WTC11 (cell line): ENCODE data around the gene TMEM223. TPM values are rescaled to one million over a fixed set of nuclear protein-coding genes. Genes with fewer than 3 reads are reported as not detected.

Source experiments
- ATAC-seq: fragments of 200-7000 bp; cut with Tn5 transposase; 2 replicates; pipeline ENCODE4 v1.10.0; 2021; ENCODE audit warnings: mild to moderate bottlenecking, moderate library complexity
- CTCF ChIA-PET: fragments of 300-600 bp; sonication (Branson Sonifier 250); formaldehyde crosslinking; loops from one replicate; lab custom pipeline; 2021; ENCODE audit warnings: antibody characterized with exemption; lab: Charles Lee
- POLR2A ChIA-PET: fragments of 350-600 bp; sonication (Branson Sonifier 250); formaldehyde crosslinking; loops from one replicate; lab custom pipeline; 2021; ENCODE audit warnings: antibody characterized with exemption; lab: Charles Lee
- DNase-seq: peaks from one replicate; pipeline ENCODE4 v3.0.0; 2021; ENCODE audit warnings: low spot score
- H3K27ac Mint-ChIP-seq: 2 replicates; pipeline ENCODE4 v1.8.0; 2021; ENCODE audit warnings: mixed read lengths
- H3K27me3 Mint-ChIP-seq: 2 replicates; pipeline ENCODE4 v1.8.0; 2021; ENCODE audit warnings: low read depth, mild to moderate bottlenecking, moderate library complexity, mixed read lengths
- H3K36me3 Mint-ChIP-seq: 2 replicates; pipeline ENCODE4 v1.8.0; 2021; ENCODE audit warnings: mixed read lengths
- H3K4me1 Mint-ChIP-seq: 2 replicates; pipeline ENCODE4 v1.8.0; 2022; ENCODE audit warnings: mixed read lengths
- H3K4me3 Mint-ChIP-seq: 2 replicates; pipeline ENCODE4 v1.8.0; 2021; ENCODE audit warnings: mild to moderate bottlenecking, moderate library complexity, mixed read lengths
- H3K9me3 Mint-ChIP-seq: 2 replicates; pipeline ENCODE4 v1.8.0; 2021; ENCODE audit warnings: mixed read lengths
- AFF4 ChIP-seq: sonication (generic); formaldehyde crosslinking; IDR thresholded peaks from 2 replicates; pipeline ENCODE4 v1.8.1; 2023; ENCODE audit warnings: mild to moderate bottlenecking, missing genetic modification reagents, borderline replicate concordance
- SMAD3 ChIP-seq: sonication (generic); formaldehyde crosslinking; IDR thresholded peaks from 2 replicates; pipeline ENCODE4 v1.8.0; 2022; ENCODE audit warnings: missing genetic modification reagents, mild to moderate bottlenecking, borderline replicate concordance
- ZNF121 ChIP-seq: sonication (generic); formaldehyde crosslinking; IDR thresholded peaks from 2 replicates; pipeline ENCODE4 v1.8.0; 2023; ENCODE audit warnings: missing genetic modification reagents
- total RNA-seq: library from RNA; stranded (reverse); gene quantifications from 3 replicates; pipeline ENCODE4 v1.2.3, GENCODE V29; 2021
- TF ChIP-seq, protein P1 (sequence below): sonication (generic); formaldehyde crosslinking; IDR thresholded peaks from 2 replicates; pipeline ENCODE4 v1.8.1; 2022; ENCODE audit warnings: missing genetic modification reagents, borderline replicate concordance
- TF ChIP-seq, protein P2 (sequence below): sonication (generic); formaldehyde crosslinking; IDR thresholded peaks from 2 replicates; pipeline ENCODE4 v1.8.0; 2023; ENCODE audit warnings: mild to moderate bottlenecking, missing genetic modification reagents
- TF ChIP-seq, protein P3 (sequence below): sonication (generic); formaldehyde crosslinking; IDR thresholded peaks from 2 replicates; pipeline ENCODE4 v1.8.1; 2023; ENCODE audit warnings: mild to moderate bottlenecking, missing genetic modification reagents, moderate library complexity
- TF ChIP-seq, protein P4 (sequence below): fragments of 250-450 bp; sonication (Bioruptor Pico); IDR thresholded peaks from 2 replicates; pipeline ENCODE4 v1.8.0; 2021; ENCODE audit warnings: mild to moderate bottlenecking

TMEM223 gene
- total RNA-seq, 1 experiment from 2014 or later = 26.4 TPM

- TF ChIP-seq, protein P1, sequence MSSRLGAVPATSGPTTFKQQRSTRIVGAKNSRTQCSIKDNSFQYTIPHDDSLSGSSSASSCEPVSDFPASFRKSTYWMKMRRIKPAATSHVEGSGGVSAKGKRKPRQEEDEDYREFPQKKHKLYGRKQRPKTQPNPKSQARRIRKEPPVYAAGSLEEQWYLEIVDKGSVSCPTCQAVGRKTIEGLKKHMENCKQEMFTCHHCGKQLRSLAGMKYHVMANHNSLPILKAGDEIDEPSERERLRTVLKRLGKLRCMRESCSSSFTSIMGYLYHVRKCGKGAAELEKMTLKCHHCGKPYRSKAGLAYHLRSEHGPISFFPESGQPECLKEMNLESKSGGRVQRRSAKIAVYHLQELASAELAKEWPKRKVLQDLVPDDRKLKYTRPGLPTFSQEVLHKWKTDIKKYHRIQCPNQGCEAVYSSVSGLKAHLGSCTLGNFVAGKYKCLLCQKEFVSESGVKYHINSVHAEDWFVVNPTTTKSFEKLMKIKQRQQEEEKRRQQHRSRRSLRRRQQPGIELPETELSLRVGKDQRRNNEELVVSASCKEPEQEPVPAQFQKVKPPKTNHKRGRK (CRISPR knock-in tag) = 0 out of 2 replicates have a peak, but pooled peaks have one; percentile 61
- TF ChIP-seq AFF4 (CRISPR knock-in tag) = 0 out of 2 replicates have a peak, but pooled peaks have one; percentile 32
- 0 out of 2 replicates have a peak, but pooled peaks have one; percentile 41 for TF ChIP-seq ZNF121 (CRISPR knock-in tag)
- no peak for TF ChIP-seq SMAD3 (CRISPR knock-in tag)
- TF ChIP-seq, protein P2, sequence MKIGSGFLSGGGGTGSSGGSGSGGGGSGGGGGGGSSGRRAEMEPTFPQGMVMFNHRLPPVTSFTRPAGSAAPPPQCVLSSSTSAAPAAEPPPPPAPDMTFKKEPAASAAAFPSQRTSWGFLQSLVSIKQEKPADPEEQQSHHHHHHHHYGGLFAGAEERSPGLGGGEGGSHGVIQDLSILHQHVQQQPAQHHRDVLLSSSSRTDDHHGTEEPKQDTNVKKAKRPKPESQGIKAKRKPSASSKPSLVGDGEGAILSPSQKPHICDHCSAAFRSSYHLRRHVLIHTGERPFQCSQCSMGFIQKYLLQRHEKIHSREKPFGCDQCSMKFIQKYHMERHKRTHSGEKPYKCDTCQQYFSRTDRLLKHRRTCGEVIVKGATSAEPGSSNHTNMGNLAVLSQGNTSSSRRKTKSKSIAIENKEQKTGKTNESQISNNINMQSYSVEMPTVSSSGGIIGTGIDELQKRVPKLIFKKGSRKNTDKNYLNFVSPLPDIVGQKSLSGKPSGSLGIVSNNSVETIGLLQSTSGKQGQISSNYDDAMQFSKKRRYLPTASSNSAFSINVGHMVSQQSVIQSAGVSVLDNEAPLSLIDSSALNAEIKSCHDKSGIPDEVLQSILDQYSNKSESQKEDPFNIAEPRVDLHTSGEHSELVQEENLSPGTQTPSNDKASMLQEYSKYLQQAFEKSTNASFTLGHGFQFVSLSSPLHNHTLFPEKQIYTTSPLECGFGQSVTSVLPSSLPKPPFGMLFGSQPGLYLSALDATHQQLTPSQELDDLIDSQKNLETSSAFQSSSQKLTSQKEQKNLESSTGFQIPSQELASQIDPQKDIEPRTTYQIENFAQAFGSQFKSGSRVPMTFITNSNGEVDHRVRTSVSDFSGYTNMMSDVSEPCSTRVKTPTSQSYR (CRISPR knock-in tag) = peak; percentile 79
- TF ChIP-seq, protein P3, sequence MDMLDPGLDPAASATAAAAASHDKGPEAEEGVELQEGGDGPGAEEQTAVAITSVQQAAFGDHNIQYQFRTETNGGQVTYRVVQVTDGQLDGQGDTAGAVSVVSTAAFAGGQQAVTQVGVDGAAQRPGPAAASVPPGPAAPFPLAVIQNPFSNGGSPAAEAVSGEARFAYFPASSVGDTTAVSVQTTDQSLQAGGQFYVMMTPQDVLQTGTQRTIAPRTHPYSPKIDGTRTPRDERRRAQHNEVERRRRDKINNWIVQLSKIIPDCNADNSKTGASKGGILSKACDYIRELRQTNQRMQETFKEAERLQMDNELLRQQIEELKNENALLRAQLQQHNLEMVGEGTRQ (CRISPR knock-in tag) = 0 out of 2 replicates have a peak, but pooled peaks have one; percentile 8
Measured at GRCh38 chr11:62757846-62758788, 33.7 kb downstream of the TMEM223 start (continued).

DNA sequence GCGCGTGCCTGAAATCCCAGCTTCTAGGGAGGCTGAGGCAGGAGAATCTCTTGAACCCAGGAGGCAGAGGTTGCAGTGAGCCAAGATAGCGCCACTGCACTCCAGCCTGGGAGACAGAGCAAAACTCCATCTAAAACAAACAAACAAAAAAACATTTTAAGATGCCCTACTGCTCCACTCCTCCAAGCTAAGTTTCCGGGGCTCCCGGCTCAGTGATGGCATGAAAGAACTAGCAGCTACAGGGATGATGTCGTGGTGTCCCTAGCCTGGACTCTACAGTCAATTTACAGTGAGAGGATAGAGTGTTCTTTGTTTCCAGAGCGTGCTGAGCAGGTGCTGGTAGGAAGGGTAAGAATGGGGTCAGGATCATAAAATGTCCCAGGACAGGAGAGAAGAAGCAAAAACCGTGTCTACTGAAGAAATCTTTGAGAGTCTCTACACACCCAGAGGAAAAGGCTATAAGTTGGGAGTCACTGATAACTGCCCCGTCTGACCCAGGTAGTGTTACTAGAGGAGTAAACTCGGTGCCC lies 36.7 kb downstream of the TMEM223 start:
- ATAC-seq (no peak), DNase-seq (no peak)
- Mint-ChIP-seq H3K27ac (peak overlapping the region; percentile 87), H3K27me3 (no peaks in the 10 kb centered on the region; the same call in 1 of the 2 replicates), H3K4me1 (peaks cover 31% of the 10 kb centered on the region), H3K4me3 (peak overlapping the region; percentile 95), H3K36me3 (peaks cover 30% of the 10 kb centered on the region), H3K9me3 (no peaks in the 10 kb centered on the region)
- CTCF ChIA-PET = interaction anchor here (1.0 to 2.7 kb wide), 4 partner anchors 15 to 32 kb away, joined by 3 to 67 read pairs (median 28); partner anchors contain the start of genes TAF6L and TMEM179B
- TF ChIP-seq, protein P4, sequence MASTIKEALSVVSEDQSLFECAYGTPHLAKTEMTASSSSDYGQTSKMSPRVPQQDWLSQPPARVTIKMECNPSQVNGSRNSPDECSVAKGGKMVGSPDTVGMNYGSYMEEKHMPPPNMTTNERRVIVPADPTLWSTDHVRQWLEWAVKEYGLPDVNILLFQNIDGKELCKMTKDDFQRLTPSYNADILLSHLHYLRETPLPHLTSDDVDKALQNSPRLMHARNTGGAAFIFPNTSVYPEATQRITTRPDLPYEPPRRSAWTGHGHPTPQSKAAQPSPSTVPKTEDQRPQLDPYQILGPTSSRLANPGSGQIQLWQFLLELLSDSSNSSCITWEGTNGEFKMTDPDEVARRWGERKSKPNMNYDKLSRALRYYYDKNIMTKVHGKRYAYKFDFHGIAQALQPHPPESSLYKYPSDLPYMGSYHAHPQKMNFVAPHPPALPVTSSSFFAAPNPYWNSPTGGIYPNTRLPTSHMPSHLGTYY (CRISPR knock-in tag) = no peak
- TF ChIP-seq, all 79 proteins: peak for 0
- POLR2A ChIA-PET = interaction anchor here (1.9 to 2.5 kb wide), 4 partner anchors 28 to 90 kb away, joined by 8 to 30 read pairs (median 16); partner anchors contain the start of genes C11orf98, CSKMT, HNRNPUL2 and TMEM179B
